ENCODE data around the gene IGDCC3.

IGDCC3 gene

DNA sequence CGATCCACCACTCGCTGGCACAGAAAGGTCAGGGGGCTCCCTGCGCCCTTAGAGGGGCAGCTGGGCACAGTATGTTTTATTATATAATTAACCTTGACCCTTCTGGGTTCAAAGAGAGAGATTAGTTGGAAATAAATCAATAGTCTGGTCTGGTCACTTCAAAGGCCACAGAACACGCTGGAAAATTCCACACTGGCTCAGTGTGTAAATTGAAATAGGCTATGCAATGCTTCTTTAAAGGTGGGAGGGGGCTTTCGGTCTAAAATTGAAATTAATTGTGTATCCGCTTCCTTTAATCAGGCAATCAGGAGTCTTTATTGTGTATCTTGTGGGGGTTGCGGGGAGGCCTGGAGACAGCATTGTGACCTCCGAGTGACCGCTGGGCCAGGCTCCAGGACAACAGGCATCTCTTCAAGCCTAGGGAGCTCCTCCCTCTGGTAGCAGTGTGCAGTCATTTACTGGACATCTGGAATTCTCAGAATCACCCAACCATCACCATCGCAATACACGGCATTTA, 65.3 kb downstream of the IGDCC3 start:
- DNase-seq, result peak; percentile 15
- in situ Hi-C loops (cut with HindIII; ENCODE audit: low pct_ligation_motif_present, low pct_unique_long_range_greater_than_20kb, low sequenced_read_pairs), result no loop called here

GRCh38 chr15:65311760-65312159, 66.0 kb downstream of the IGDCC3 start:
- no peak for DNase-seq
- in situ Hi-C loops (cut with HindIII; ENCODE audit: low pct_ligation_motif_present, low pct_unique_long_range_greater_than_20kb, low sequenced_read_pairs), result no loop called here

- DNase-seq, result no peak
- in situ Hi-C loops (cut with HindIII; ENCODE audit: low pct_ligation_motif_present, low pct_unique_long_range_greater_than_20kb, low sequenced_read_pairs), result no loop called here
Measured at GRCh38 chr15:65310431-65311137, 67.2 kb downstream of the IGDCC3 start.

- no peak for DNase-seq
- in situ Hi-C loops (cut with HindIII; ENCODE audit: low pct_ligation_motif_present, low pct_unique_long_range_greater_than_20kb, low sequenced_read_pairs), result no loop called here
Measured at GRCh38 chr15:65309882-65310418, 67.9 kb downstream of the IGDCC3 start.

DNA sequence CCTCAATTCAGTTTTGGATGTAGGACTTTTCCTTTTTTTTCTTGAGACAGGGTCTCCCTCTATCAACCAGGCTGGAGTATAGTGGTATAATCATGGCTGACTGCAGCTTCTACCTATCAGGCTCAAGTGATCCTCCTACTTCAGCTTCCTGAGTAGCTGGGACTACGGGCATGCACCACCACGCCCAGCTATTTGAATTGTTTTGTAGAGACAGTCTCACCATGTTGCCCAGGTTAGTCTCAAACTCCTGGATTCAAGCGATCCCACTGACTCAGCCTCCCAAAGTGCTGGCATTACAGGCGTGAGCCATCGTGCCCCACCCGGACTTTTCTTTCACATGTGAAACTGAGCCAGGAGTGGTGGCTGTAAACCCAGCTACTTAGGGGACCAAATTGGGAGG, 69.8 kb downstream of the IGDCC3 start:
- DNase-seq, result no peak
- in situ Hi-C loops (cut with HindIII; ENCODE audit: low pct_ligation_motif_present, low pct_unique_long_range_greater_than_20kb, low sequenced_read_pairs), result no loop called here

- no peak for DNase-seq
- in situ Hi-C loops (cut with HindIII; ENCODE audit: low pct_ligation_motif_present, low pct_unique_long_range_greater_than_20kb, low sequenced_read_pairs), result no loop called here
Measured at GRCh38 chr15:65306551-65306950, 71.3 kb downstream of the IGDCC3 start.

DNA sequence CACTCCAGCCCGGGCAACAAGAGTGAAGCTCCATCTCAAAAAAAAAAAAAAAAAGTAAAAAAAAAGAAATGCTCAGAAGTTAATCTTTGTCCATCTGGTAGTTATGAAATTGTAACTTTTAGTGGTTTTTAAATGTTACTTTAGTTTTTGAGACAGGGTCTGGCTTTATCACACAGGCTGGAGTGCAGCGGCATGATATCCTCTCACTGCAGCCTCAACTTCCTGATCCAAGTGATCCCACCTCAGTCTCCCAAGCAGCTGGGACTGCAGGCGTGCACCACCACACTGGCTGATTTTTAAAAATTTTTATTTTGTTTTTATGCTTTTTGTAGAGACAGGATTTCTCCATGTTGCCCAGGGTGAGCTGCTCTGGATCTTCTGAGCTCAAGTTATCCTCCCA, 72.0 kb downstream of the IGDCC3 start:
- in situ Hi-C loops (cut with HindIII; ENCODE audit: low pct_ligation_motif_present, low pct_unique_long_range_greater_than_20kb, low sequenced_read_pairs), result no loop called here
- DNase-seq, result no peak

- no peak for DNase-seq
- in situ Hi-C loops (cut with HindIII; ENCODE audit: low pct_ligation_motif_present, low pct_unique_long_range_greater_than_20kb, low sequenced_read_pairs), result no loop called here
Measured at GRCh38 chr15:65305150-65305758, 72.5 kb downstream of the IGDCC3 start.

GRCh38 chr15:65304381-65305149, 73.2 kb downstream of the IGDCC3 start, which contains the start of gene RNU5B-1:
RNU5B-1 (plus strand) TSS chr15:65304677.
- peak; percentile 97 for DNase-seq
- in situ Hi-C loops (cut with HindIII; ENCODE audit: low pct_ligation_motif_present, low pct_unique_long_range_greater_than_20kb, low sequenced_read_pairs), result no loop called here

- peak; percentile 47 for DNase-seq
- in situ Hi-C loops (cut with HindIII; ENCODE audit: low pct_ligation_motif_present, low pct_unique_long_range_greater_than_20kb, low sequenced_read_pairs), result no loop called here
Measured at GRCh38 chr15:65303687-65304380, 74.0 kb downstream of the IGDCC3 start.

GRCh38 chr15:65302061-65302460, 75.7 kb downstream of the IGDCC3 start:
- in situ Hi-C loops (cut with HindIII; ENCODE audit: low pct_ligation_motif_present, low pct_unique_long_range_greater_than_20kb, low sequenced_read_pairs), result no loop called here
- DNase-seq, result no peak

- no peak for DNase-seq
- in situ Hi-C loops (cut with HindIII; ENCODE audit: low pct_ligation_motif_present, low pct_unique_long_range_greater_than_20kb, low sequenced_read_pairs), result no loop called here
Measured at GRCh38 chr15:65300924-65301441, 76.8 kb downstream of the IGDCC3 start.

DNA sequence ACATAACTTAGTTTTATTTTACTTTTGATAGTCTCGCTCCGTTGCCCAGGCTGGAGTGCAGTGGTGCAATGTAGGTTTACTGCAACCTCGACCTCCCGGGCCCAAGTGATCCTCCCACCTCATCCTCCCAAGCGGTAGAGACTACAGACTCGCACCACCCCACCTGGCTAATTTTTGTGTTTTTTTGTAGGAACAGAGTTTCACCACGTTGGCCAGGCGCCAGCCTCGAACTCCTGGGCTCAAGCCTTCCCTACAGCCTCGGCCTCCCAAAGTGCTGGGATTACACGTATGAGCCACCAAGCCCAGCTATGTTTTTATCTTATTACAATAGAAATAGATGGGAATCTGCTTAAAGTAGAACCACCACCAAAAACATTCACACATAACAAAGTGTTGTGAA, 79.1 kb downstream of the IGDCC3 start:
- in situ Hi-C loops (cut with HindIII; ENCODE audit: low pct_ligation_motif_present, low pct_unique_long_range_greater_than_20kb, low sequenced_read_pairs), result no loop called here
- DNase-seq, result no peak

- in situ Hi-C loops (cut with HindIII; ENCODE audit: low pct_ligation_motif_present, low pct_unique_long_range_greater_than_20kb, low sequenced_read_pairs), result no loop called here
- no peak for DNase-seq
Measured at GRCh38 chr15:65292938-65293518, 84.8 kb downstream of the IGDCC3 start.

GRCh38 chr15:65290228-65290627, 87.6 kb downstream of the IGDCC3 start:
- DNase-seq, result no peak
- in situ Hi-C loops (cut with HindIII; ENCODE audit: low pct_ligation_motif_present, low pct_unique_long_range_greater_than_20kb, low sequenced_read_pairs), result no loop called here

DNA sequence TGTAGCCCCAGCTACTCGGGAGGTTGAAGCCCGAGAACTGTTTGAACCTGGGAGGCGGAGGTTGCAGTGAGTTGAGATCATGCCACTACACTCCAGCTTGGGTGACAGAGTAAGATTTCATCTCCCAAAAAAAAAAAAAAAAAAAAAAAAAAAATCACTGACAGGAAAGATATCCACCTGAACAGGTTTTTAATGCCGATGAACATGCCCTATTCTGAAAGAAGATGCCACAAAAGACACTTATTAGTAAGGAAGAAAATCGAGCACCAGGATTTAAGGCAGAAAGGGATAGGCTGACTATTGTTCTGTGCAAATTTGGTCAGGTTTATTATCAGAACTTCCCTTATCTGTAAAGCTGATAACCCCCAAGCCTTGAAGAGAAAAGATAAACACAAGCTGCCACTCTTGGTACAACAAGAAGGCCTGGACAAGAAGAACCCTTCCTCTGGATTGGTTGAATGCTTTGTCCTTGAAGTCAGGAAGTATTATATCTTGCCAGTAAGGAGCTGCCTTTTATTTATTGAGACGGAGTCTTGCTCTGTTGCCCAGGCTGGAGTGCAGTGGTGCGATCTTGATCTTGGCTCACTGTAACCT, 88.4 kb downstream of the IGDCC3 start:
- no peak for DNase-seq
- in situ Hi-C loops (cut with HindIII; ENCODE audit: low pct_ligation_motif_present, low pct_unique_long_range_greater_than_20kb, low sequenced_read_pairs), result no loop called here

GRCh38 chr15:65287520-65287855, 90.3 kb downstream of the IGDCC3 start:
- in situ Hi-C loops (cut with HindIII; ENCODE audit: low pct_ligation_motif_present, low pct_unique_long_range_greater_than_20kb, low sequenced_read_pairs), result no loop called here
- no peak for DNase-seq

Data from ACHN (cell line).